HG02938 (cell line): Measurements from ENCODE around the gene JPT2.
A peak's percentile ranks its signal among the peaks of the same experiment; 100 is the strongest.

Experiments used
- ATAC-seq: cut with Tn5 transposase; IDR thresholded peaks from one replicate; pipeline ENCODE4 v1.9.1; 2021; ENCODE audit warnings: mild to moderate bottlenecking, moderate library complexity; ENCODE audit not compliant: unreplicated experiment

Gene JPT2, protein sequence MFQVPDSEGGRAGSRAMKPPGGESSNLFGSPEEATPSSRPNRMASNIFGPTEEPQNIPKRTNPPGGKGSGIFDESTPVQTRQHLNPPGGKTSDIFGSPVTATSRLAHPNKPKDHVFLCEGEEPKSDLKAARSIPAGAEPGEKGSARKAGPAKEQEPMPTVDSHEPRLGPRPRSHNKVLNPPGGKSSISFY

GRCh38 chr16:1677942-1678499 lies at the start of gene JPT2:
JPT2 (plus strand) TSS chr16:1678279; CDS start chr16:1678313, 34 bp downstream.
- ATAC-seq: peak; percentile 88

GRCh38 chr16:1630450-1631213 lies 47.4 kb upstream of the JPT2 start:
- no peak for ATAC-seq

- no peak for ATAC-seq
Measured at GRCh38 chr16:1631230-1631629, 46.8 kb upstream of the JPT2 start.

- no peak for ATAC-seq
Measured at GRCh38 chr16:1631931-1632637, 46.0 kb upstream of the JPT2 start.

DNA sequence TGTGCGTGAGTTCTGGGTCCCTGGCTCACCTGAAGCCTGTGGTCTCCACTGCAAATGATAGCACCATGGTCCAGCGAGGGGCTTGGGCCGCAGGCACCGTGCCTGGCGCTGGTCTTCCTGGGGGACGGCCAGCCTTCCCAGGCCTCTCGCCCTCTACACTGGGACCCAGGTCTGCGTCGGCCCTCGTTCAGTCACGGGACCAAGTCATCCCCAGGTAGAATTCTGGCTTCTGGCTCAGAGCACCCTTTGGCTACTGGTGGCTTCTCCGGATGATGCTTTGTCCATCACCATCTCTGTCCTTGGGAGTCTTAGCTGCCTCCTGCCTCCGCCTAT lies 45.5 kb upstream of the JPT2 start:
- ATAC-seq: no peak

- no peak for ATAC-seq
Measured at GRCh38 chr16:1633310-1633709, 44.8 kb upstream of the JPT2 start.

- no peak for ATAC-seq
Measured at GRCh38 chr16:1634541-1634940, 43.5 kb upstream of the JPT2 start.

- no peak for ATAC-seq
Measured at GRCh38 chr16:1635070-1635469, 43.0 kb upstream of the JPT2 start.

DNA sequence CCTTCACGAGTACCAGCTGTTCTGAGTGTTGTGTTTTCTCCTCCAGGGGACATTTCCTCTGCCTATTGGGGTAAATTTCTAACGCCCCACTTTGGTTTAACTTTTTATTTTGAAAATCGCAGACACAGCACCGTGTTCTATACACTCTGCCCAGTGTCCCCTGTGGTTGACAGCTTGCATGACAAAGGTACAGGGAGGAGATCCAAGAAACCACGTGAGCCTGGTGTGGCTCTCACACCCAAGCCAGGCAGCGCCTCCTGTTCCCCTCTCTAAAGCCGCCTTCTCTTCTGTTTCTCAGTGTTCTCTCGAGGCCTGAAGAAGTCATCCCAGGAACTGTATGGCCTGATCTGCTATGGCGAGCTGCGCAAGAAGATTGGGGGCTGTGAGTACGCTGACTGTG lies 40.6 kb upstream of the JPT2 start:
- no peak for ATAC-seq

DNA sequence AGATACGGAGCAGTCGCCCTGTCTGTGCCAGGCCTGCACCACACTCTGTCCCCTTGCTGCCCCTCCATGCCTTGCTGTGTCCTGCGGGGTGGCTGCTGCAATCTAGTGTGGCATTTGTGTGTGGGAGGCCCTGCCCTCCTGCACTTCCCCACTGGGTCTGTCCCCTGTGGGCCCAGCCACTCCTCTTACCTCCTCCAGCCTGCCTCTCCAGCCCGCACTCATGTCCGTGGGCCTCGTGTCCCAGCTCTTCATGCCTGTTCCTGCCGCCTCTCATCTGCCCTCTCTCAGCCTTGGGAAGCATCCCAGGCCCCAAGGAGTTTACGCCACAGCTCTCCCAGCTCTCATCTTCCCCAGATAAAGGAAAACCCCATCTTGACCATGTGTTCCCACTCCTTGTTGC lies 39.3 kb upstream of the JPT2 start:
- no peak for ATAC-seq

DNA sequence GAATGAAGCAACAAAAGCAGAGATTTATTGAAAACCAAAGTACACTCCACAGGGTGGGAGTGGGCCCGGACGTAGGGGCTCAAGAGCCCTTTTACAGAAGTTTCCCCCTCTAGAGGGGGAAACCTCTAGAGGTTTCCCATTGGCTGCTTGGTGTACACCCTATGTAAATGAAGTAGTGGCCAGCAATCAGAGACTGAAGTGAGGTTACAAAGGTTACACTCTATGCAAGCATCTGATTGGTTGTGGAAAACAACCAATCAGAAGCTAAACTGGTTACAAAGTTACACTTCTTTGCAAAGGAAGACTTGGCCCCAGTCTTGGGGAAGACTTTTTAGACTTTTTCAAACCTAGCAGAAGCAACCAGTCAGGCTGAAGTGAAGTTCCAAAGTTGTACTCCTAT lies 38.8 kb upstream of the JPT2 start:
- no peak for ATAC-seq

DNA sequence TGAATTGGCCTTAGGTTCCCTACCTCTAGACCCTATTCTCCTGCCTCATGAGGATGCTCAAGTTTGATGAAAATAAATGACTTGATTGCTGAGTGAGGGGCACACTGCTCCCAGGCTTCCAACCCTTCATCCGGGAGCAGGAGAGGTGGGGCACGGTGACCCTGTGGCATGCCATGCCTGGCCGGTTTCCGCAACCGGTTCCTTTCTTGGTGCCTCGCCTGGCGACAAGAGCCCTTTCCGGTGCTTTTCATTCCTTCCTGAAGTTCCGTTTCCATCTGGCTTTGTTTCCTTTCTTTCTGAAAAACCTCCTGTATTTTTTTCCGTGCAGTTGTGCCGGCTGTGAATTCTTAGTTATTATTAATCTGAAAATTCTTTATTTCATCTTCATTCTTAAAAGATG lies 38.2 kb upstream of the JPT2 start:
- ATAC-seq: no peak

- ATAC-seq: no peak
Measured at GRCh38 chr16:1640261-1640941, 37.7 kb upstream of the JPT2 start.

DNA sequence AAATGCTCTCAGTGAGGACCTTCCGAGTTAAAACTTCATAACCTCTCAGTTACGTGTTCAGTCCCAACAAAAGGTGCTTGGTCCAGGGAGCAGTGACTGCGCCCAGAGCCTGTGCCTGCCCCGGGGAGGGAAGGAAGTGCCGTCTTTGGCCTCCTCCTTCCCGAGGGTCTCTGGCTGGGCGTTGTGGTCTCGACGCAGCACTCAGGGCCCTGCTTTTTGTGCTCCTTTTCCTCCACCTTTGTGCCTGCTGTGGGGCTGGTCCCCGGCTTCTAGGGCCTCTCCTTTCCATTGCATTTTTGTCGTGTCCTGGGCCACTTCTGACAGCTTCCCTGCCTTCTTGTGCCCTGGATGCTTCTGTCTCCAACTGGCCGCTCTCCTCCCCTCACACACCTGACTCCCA lies 36.8 kb upstream of the JPT2 start:
- no peak for ATAC-seq

- no peak for ATAC-seq
Measured at GRCh38 chr16:1642148-1642547, 35.9 kb upstream of the JPT2 start.

DNA sequence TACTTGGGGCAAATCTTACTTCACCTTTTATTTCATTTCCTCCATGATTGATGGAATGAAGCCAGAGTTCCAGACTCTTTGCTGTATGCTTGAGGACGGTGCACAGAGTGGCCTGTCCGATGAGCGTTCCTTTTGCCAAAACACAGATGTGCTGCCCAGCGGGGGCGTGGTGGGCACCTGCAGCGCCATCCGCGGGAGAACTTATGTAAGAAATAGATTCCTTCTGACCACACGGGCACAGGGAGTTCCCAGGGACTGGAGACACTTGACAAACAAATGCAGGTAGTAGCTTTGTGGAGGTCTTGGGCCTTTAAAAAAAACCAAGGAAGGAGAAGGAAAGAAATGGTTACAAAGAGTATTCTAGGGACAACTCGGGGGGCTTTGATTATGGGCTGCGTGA lies 35.3 kb upstream of the JPT2 start:
- ATAC-seq: no peak

GRCh38 chr16:1643521-1643920 lies 34.6 kb upstream of the JPT2 start:
- no peak for ATAC-seq

GRCh38 chr16:1645914-1646525 lies 32.1 kb upstream of the JPT2 start:
- ATAC-seq: no peak

DNA sequence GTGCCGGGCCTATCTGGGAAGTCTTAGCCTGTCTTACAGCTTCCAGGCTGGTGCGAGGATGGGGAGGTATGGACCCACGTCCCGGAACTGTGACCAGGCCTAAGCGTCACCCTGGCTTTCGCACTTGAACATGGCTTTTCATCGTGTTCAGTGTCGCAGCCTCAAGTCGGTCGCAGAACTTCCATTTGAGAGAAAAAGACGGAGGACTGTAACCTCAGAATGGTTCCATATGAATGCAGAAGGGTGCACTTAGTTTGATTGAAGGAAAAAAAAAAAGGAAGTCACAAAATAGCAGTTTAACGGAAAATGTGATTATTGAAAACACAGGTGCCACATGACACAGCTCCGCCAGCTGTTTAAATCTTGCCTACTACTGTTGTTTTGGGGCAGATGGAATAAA lies 30.2 kb upstream of the JPT2 start:
- ATAC-seq: no peak

DNA sequence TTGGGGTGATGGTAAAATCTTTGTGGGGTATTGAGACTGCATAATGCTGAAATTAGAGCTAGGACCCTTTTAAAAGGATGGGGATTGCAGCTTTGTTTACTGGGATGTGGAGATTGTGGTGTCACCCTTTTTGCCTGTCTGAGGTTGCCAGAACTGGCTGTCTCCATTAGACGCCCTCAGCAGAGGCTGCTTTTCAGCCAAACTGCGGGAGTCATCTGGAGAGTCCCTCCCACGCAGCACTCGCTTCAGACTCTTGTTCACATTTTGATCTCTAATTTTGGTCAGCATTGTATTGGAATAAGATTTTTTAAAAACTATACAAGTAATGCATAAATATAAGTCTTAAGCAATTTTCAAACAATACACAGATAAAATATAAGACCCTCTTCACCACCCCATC lies 27.9 kb upstream of the JPT2 start:
- no peak for ATAC-seq
